Measurements from ENCODE around the gene ULBP1.
"Not testable (repeated sequence)": the region's sequence is repeated elsewhere in the genome, so short reads cannot be mapped to it uniquely, and the experiment has no call there.

Gene ULBP1

GRCh38 chr6:150018846-150019580 lies 55.3 kb downstream of the ULBP1 start:
- no peak overlapping the region for H2AFZ ChIP-seq (ENCODE audit: low read length)
- H4K8ac ChIP-seq (ENCODE audit: low read depth, low read length): no peak overlapping the region
- no peak overlapping the region for H2BK12ac ChIP-seq (ENCODE audit: low read length)
- H3K79me1 ChIP-seq (ENCODE audit: low read depth, low read length): no peaks in the 10 kb centered on the region
- no peak overlapping the region for H3K4me3 ChIP-seq (ENCODE audit: low read length in 2 of 2)
- peaks cover 8 to 39% (median 22%) of the 10 kb centered on the region in 3 experiments for H3K27me3 ChIP-seq (ENCODE audit: control insufficient read depth in 3 of 3, insufficient read depth in 3 of 3, low read depth in 1 of 3, low read length in 3 of 3)
- no peak overlapping the region for H3K4ac ChIP-seq (ENCODE audit: low read length)
- no CpG with 5 or more reads among the region's 6 CpGs for WGBS, 2 donors (ENCODE audit: extremely low coverage in 2 of 2, insufficient read length in 2 of 2, insufficient replicate concordance in 1 of 2)
- H3K9ac ChIP-seq (ENCODE audit: low read depth, low read length, poor library complexity): no peak overlapping the region
- DNase-seq (ENCODE audit: low spot score): no peak
- no peak overlapping the region for H3K14ac ChIP-seq (ENCODE audit: low read length)
- H3K18ac ChIP-seq (ENCODE audit: low read length): no peak overlapping the region
- no peak overlapping the region for H2AK5ac ChIP-seq (ENCODE audit: low read depth, low read length)
- H3K9me3 ChIP-seq (replicated peaks in 1 of 2; ENCODE audit: control insufficient read depth in 2 of 2, insufficient read depth in 1 of 2, low read depth in 1 of 2, low read length in 2 of 2): no peaks in the 10 kb centered on the region
- H3K36me3 ChIP-seq (replicated peaks in 1 of 2; ENCODE audit: control insufficient read depth in 2 of 2, insufficient read depth in 2 of 2, low read length in 2 of 2): no peaks in the 10 kb centered on the region
- no peak overlapping the region for H2BK120ac ChIP-seq (ENCODE audit: low read depth, low read length)
- H2BK15ac ChIP-seq (ENCODE audit: low read length): no peak overlapping the region
- H3K4me2 ChIP-seq (ENCODE audit: insufficient read depth, low read length, poor library complexity, severe bottlenecking): no peak overlapping the region
- no peak overlapping the region for H3K23ac ChIP-seq (ENCODE audit: low read depth, low read length, poor library complexity)
- no peaks in the 10 kb centered on the region for H3K4me1 ChIP-seq (ENCODE audit: control insufficient read depth in 2 of 2, insufficient read depth in 1 of 2, low read depth in 1 of 2, low read length in 2 of 2)
- no peak overlapping the region for H2BK5ac ChIP-seq (ENCODE audit: low read length)
- H4K91ac ChIP-seq (ENCODE audit: low read depth, low read length, poor library complexity): no peak overlapping the region
- H3K27ac ChIP-seq (replicated peaks; ENCODE audit: low read length): no peak overlapping the region

- not testable (repeated sequence) for H3K4me2 ChIP-seq (ENCODE audit: insufficient read depth, low read length, poor library complexity, severe bottlenecking); DNase-seq (ENCODE audit: low spot score); H3K4me3 ChIP-seq (ENCODE audit: low read length in 2 of 2); H3K14ac ChIP-seq (ENCODE audit: low read length); H3K4ac ChIP-seq (ENCODE audit: low read length); H3K9me3 ChIP-seq (replicated peaks in 1 of 2; ENCODE audit: control insufficient read depth in 2 of 2, insufficient read depth in 1 of 2, low read depth in 1 of 2, low read length in 2 of 2); H3K79me1 ChIP-seq (ENCODE audit: low read depth, low read length); H2AK5ac ChIP-seq (ENCODE audit: low read depth, low read length); H2BK12ac ChIP-seq (ENCODE audit: low read length); H3K9ac ChIP-seq (ENCODE audit: low read depth, low read length, poor library complexity); H3K18ac ChIP-seq (ENCODE audit: low read length); H2BK120ac ChIP-seq (ENCODE audit: low read depth, low read length); H3K23ac ChIP-seq (ENCODE audit: low read depth, low read length, poor library complexity); H2BK5ac ChIP-seq (ENCODE audit: low read length); H3K4me1 ChIP-seq (ENCODE audit: control insufficient read depth in 2 of 2, insufficient read depth in 1 of 2, low read depth in 1 of 2, low read length in 2 of 2); H2BK15ac ChIP-seq (ENCODE audit: low read length); H2AFZ ChIP-seq (ENCODE audit: low read length); H4K91ac ChIP-seq (ENCODE audit: low read depth, low read length, poor library complexity); H3K36me3 ChIP-seq (replicated peaks in 1 of 2; ENCODE audit: control insufficient read depth in 2 of 2, insufficient read depth in 2 of 2, low read length in 2 of 2); H3K27ac ChIP-seq (replicated peaks; ENCODE audit: low read length); H4K8ac ChIP-seq (ENCODE audit: low read depth, low read length)
- WGBS, 2 donors (ENCODE audit: extremely low coverage in 2 of 2, insufficient read length in 2 of 2, insufficient replicate concordance in 1 of 2): no CpG with 5 or more reads among the region's 6 CpGs
- peaks cover 0 to 32% (median 6%) of the 10 kb centered on the region in 3 experiments for H3K27me3 ChIP-seq (ENCODE audit: control insufficient read depth in 3 of 3, insufficient read depth in 3 of 3, low read depth in 1 of 3, low read length in 3 of 3)
These were observed 58.1 kb downstream of the ULBP1 start for GRCh38 chr6:150021870-150022269.

All from neuronal stem cell (in vitro differentiated cells).